Pancreas (tissue), 10 donors: ENCODE results near the gene CSN1S1. TPM values are rescaled to one million over a fixed set of nuclear protein-coding genes. Genes with fewer than 3 reads are reported as not detected.

Experiments used
- ATAC-seq, 4 donors: fragments of 200-7000 bp; cut with Tn5 transposase; one replicate each; pipeline versions ENCODE4 v1.8.0 to v1.9.1; 2020; ENCODE audit warnings: mild to moderate bottlenecking in 4 of 4, moderate library complexity in 4 of 4
- DNase-seq, 6 donors: peaks; one replicate each; pipeline ENCODE4 v3.0.0-alpha.2; 2020
- FAIRE-seq: peaks from 2 replicates; lab custom pipeline; 2012; peaks lifted over from hg19 to GRCh38; lab: Jason Lieb, UNC
- H3K27ac ChIP-seq, 4 donors: fragments of 200-600 bp; sonication (generic); 1 replicate in 3 of 4; 2 replicates in 1 of 4; pipeline versions ENCODE4 v1.5.0 to v1.8.0; 2020
- H3K27me3 ChIP-seq, 4 donors: fragments of 200-600 bp; one replicate each; pipeline ENCODE4 v1.8.0; 2021
- H3K36me3 ChIP-seq, 3 donors: fragments of 200-600 bp; sonication (generic) in 1 of 3; one replicate each; pipeline versions ENCODE4 v1.5.0 to v1.8.0; 2020 to 2021
- H3K4me1 ChIP-seq, 3 donors: fragments of 200-600 bp; one replicate each; pipeline ENCODE4 v1.8.0; 2021
- H3K4me3 ChIP-seq, 4 donors: fragments of 200-600 bp; sonication (generic) in 2 of 4; one replicate each; pipeline versions ENCODE4 v1.5.0 to v1.8.0; 2020 to 2021
- H3K9me3 ChIP-seq, 4 donors: fragments of 200-600 bp; one replicate each; pipeline ENCODE4 v1.8.0; 2021
- CTCF ChIP-seq, 4 donors: fragments of 200-600 bp; sonication (generic) in 3 of 4; IDR thresholded peaks; one replicate each; pipeline versions ENCODE4 v1.5.0 to v1.8.0; 2021; ENCODE audit warnings: antibody characterized with exemption in 4 of 4
- WGBS, 2 donors: extraction: QIAGEN DNeasy Blood & Tissue Kit; methylation state at CpG; one replicate each; pipeline ENCODE4 v1.1.7; 2013; 5-methylcytosine and 5-hydroxymethylcytosine counted together
- intact Hi-C, 3 donors: fragments of 100-400 bp; cut with DNase I; formaldehyde crosslinking; loops; one replicate each; pipeline versions ENCODE4 v1.11.1 to v1.14.2; 2022
- polyA plus RNA-seq, 2 donors: library from polyadenylated mRNA; stranded (reverse); fragments of 200-250 nt; gene quantifications; one replicate each; pipeline ENCODE4 v1.2.3, GENCODE V29; 2013
- total RNA-seq, 6 donors: library from RNA; stranded (reverse); fragmentation: NEBNext Ultra II Directional in 4 of 6; extraction: Animal tissue kit (Norgen Biotek cat#: 25700) in 4 of 6; gene quantifications; one replicate each; pipeline versions ENCODE4 v1.2.1 to v1.2.4, GENCODE V29; 2021 to 2023
- donor health status: healthy with polysubstance abuse.
- donor health status: DM: no; HTN: no; CAD: no; lungs with moderate emphysema.
- donor health status: DM: no; HTN: no; CAD: no.
- donor health status: control.
- donor health status: control.
- donor health status: Bipolar disorder and iron deficiency.
- donor health status: DM: yes; HTN: yes; CAD: no.
- donor health status: DM: no; HTN: no; CAD: no.
- donor health status: DM: no; HTN: no; CAD: no.
- donor health status: DM: yes; HTN: yes; CAD: no.

The CSN1S1 gene
- total and polyA plus RNA-seq, 8 donors, result 0.19 to 3.4 (median 1.3) TPM; not detected in 5

GRCh38 chr4:69894721-69895120, 36.1 kb upstream of the CSN1S1 start:
- Histone ChIP-seq H3K36me3 (no peaks in the 10 kb centered on the region), H3K9me3 (no peaks in the 10 kb centered on the region), H3K27ac (no peak overlapping the region), H3K27me3 (no peaks in the 10 kb centered on the region), H3K4me3 (no peak overlapping the region), H3K4me1 (no peaks in the 10 kb centered on the region)
- 84 to 93% methylated on average over 3 of the region's 3 CpGs for WGBS, 2 donors
- FAIRE-seq, result no peak
- intact Hi-C loops, result loop anchor here in 1 of 3 donors (10.0 kb wide), 1 partner anchor 610 kb away; no protein-coding TSS in a partner anchor
- no peak for ATAC-seq
- no peak for DNase-seq
- no peak for TF ChIP-seq CTCF (IDR thresholded peaks at IDR 0.05)

DNA sequence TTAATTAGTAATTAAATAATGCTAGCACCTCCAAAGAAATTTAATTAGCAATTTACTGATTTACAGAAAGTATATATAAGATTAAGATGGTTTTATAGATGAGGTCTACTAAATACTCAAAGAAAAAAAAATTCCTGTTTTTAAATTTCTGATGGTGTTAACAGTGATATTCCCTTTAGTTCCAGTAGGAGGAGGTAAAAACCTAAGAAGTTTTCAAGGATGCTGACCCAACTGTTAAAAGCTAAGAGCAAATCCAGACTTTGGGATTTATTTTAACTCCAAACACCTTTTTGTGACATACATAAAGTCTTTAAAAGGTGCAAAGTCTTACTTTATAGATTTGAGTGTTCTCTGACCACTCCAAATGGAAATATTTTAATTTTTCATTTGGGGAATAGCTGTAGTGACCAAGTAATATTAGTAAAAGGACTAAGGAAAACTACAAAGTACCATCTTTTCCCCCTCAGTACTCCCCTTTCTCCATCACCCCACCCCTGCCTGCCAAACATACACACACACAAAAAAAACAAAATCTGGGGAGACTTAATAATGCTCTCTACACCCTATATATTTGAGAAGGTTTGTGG, 34.2 kb upstream of the CSN1S1 start:
- Histone ChIP-seq H3K27ac (no peak overlapping the region), H3K4me1 (no peaks in the 10 kb centered on the region), H3K27me3 (no peaks in the 10 kb centered on the region), H3K4me3 (no peak overlapping the region), H3K36me3 (no peaks in the 10 kb centered on the region), H3K9me3 (no peaks in the 10 kb centered on the region)
- ATAC-seq (peak in 1 of 4 donors; percentile 59), DNase-seq (no peak), FAIRE-seq (no peak)
- intact Hi-C loops, result loop anchor here in 1 of 3 donors (10.0 kb wide), 1 partner anchor 608 kb away; no protein-coding TSS in a partner anchor
- peak in 3 of 4 donors; percentile 5 to 33 (median 29) for TF ChIP-seq CTCF (IDR thresholded peaks at IDR 0.05)

GRCh38 chr4:69907151-69907550, 23.7 kb upstream of the CSN1S1 start:
- 63 to 64% methylated on average over 1 of the region's 1 CpG for WGBS, 2 donors
- intact Hi-C loops, result no loop called here
- FAIRE-seq, result no peak

DNA sequence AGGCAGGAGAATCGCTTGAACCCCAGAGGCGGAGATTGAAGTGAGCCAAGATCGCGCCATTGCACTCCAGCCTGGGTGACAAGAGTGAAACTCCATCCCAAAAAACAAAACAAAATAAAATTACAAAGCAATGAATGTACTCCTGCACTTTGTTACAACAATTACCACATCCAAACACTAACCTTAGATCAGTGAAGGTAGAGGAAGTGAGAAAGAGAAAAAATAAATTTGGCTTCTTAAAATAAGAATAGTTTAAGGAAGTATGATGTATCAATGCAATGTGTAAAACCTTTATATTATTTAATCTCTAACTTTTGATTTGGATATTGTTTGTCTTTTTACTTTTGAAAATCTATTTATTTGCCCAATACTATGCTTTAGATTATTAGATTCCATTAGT, 21.7 kb upstream of the CSN1S1 start:
- FAIRE-seq (no peak), DNase-seq (no peak), ATAC-seq (no peak)
- 91 to 97% methylated on average over 4 of the region's 4 CpGs for WGBS, 2 donors
- no peaks in the 10 kb centered on the region for H3K36me3 ChIP-seq
- no peaks in the 10 kb centered on the region for H3K27me3 ChIP-seq
- no peak for TF ChIP-seq CTCF (IDR thresholded peaks at IDR 0.05)
- no peak overlapping the region for H3K27ac ChIP-seq
- intact Hi-C loops, result no loop called here
- H3K4me3 ChIP-seq, result no peak overlapping the region
- no peaks in the 10 kb centered on the region for H3K4me1 ChIP-seq
- H3K9me3 ChIP-seq, result no peaks in the 10 kb centered on the region

More at GRCh38 chr4:69907151-69907550, 23.7 kb upstream of the CSN1S1 start:
- H3K9me3 ChIP-seq, result no peaks in the 10 kb centered on the region
- no peak for ATAC-seq
- DNase-seq, result no peak
- no peaks in the 10 kb centered on the region for H3K4me1 ChIP-seq
- H3K27me3 ChIP-seq, result no peaks in the 10 kb centered on the region
- H3K36me3 ChIP-seq, result no peaks in the 10 kb centered on the region
- no peak for TF ChIP-seq CTCF (IDR thresholded peaks at IDR 0.05)
- H3K27ac ChIP-seq, result no peak overlapping the region
- H3K4me3 ChIP-seq, result no peak overlapping the region

DNA sequence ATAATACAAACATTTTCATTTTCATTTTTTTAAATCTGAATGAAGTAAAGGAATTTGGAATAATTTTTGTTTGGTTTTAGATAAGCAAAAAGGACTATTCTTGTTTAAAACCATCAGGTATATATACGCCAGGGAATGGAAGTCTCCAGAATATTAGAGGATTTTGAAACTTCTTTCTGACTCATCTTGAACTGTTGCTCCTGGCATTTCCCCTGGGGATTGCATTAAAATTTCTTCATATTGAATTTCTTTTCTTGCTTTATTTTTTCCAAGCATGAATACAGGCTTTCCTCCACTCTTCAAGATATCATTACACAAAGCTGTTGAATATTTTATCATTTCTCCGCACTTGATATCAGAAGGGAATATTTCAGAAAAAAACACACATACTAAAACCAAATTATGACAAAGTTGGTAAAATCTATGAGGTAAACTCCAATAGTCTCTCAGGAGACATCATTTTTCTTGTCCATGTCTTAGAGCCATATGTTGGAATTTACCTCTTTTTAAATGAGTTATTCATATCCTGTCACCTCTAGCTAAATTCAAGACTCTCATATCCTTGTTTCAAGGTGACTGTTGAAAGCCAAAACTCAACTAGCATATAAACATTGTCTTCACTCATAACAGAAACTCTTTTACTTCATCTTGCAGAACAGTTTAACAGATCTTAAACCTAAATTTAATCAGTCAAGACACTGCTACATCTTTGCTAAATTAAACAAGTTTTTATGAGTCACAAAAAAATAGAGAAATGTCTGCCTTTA, 20.7 kb upstream of the CSN1S1 start:
- Histone ChIP-seq H3K4me3 (no peak overlapping the region), H3K27ac (no peak overlapping the region), H3K36me3 (no peaks in the 10 kb centered on the region), H3K27me3 (no peaks in the 10 kb centered on the region), H3K9me3 (no peaks in the 10 kb centered on the region), H3K4me1 (no peaks in the 10 kb centered on the region)
- DNase-seq, result no peak
- TF ChIP-seq CTCF (IDR thresholded peaks at IDR 0.05), result no peak
- peak in 1 of 4 donors; percentile 12 for ATAC-seq
- FAIRE-seq, result no peak
- WGBS, 2 donors, result 75 to 77% methylated on average over 2 of the region's 2 CpGs
- intact Hi-C loops, result no loop called here
